OCI-LY7 (cell line): ENCODE data around the gene MFN1.

Experiments
- EZH2phosphoT487 ChIP-seq: fragments of 200-600 bp; sonication (generic); IDR thresholded peaks from 2 replicates; pipeline ENCODE4 v1.6.1; 2018; ENCODE audit warnings: low read depth, borderline replicate concordance, mild to moderate bottlenecking, mixed run types, antibody characterized with exemption, low read length, moderate library complexity, mixed read lengths
- TF ChIP-seq, protein P1 (sequence below): fragments of 200-600 bp; sonication (generic); conservative IDR thresholded peaks from 2 replicates; pipeline ENCODE4 v1.5.1; 2014; ENCODE audit warnings: mild to moderate bottlenecking, antibody characterized with exemption, low read length, moderate library complexity, mixed read lengths

DNA sequence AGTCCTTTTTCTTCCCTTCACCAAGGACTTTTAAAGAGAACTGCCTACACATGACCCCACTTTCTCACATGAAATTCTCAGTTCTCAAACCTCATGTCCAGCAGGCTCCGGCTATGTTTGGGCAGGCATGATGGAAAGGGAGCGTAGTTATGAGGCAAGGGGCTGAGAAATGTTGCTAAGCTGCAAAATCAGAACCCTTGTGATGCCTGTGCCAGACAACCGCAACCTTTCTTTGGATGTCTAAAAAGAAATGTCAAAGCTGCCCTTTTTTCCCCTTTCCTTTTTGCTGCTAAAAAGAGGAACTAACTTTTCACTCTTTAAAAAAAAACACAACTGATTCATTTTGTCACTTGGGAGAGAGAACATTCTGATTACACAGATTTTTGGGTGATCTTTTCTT, 84.5 kb downstream of the MFN1 start:
- TF ChIP-seq, protein P1, sequence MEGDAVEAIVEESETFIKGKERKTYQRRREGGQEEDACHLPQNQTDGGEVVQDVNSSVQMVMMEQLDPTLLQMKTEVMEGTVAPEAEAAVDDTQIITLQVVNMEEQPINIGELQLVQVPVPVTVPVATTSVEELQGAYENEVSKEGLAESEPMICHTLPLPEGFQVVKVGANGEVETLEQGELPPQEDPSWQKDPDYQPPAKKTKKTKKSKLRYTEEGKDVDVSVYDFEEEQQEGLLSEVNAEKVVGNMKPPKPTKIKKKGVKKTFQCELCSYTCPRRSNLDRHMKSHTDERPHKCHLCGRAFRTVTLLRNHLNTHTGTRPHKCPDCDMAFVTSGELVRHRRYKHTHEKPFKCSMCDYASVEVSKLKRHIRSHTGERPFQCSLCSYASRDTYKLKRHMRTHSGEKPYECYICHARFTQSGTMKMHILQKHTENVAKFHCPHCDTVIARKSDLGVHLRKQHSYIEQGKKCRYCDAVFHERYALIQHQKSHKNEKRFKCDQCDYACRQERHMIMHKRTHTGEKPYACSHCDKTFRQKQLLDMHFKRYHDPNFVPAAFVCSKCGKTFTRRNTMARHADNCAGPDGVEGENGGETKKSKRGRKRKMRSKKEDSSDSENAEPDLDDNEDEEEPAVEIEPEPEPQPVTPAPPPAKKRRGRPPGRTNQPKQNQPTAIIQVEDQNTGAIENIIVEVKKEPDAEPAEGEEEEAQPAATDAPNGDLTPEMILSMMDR = no peak
- no peak for TF ChIP-seq EZH2phosphoT487
